Gastroesophageal sphincter (tissue), 4 donors: Measurements from ENCODE around the gene PAM16. TPM values are rescaled to one million over a fixed set of nuclear protein-coding genes. Genes with fewer than 3 reads are reported as not detected.

Experiments used
- ATAC-seq: fragments of 150-250 bp; one replicate; pipeline ENCODE4 v1.9.1; 2016; ENCODE audit warnings: mild to moderate bottlenecking, moderate library complexity
- H3K27ac ChIP-seq, 4 donors: fragments of 200-600 bp; sonication (generic) in 3 of 4; 1 replicate in 3 of 4; 2 replicates in 1 of 4; pipeline ENCODE4 v1.5.1; 2016 to 2019
- H3K27me3 ChIP-seq: fragments of 200-600 bp; sonication (generic); one replicate; pipeline ENCODE4 v1.5.1; 2019
- H3K36me3 ChIP-seq, 2 donors: fragments of 200-600 bp; sonication (generic); one replicate each; pipeline ENCODE4 v1.5.1; 2019; ENCODE audit warnings: control low read depth in 1 of 2
- H3K4me1 ChIP-seq, 3 donors: fragments of 200-600 bp; sonication (generic); 1 replicate in 2 of 3; 2 replicates in 1 of 3; pipeline ENCODE4 v1.5.1; 2016 to 2019; ENCODE audit warnings: control low read depth in 2 of 3
- H3K4me3 ChIP-seq, 2 donors: fragments of 200-600 bp; sonication (generic); one replicate each; pipeline ENCODE4 v1.5.1; 2019; ENCODE audit warnings: mild to moderate bottlenecking in 1 of 2, moderate library complexity in 1 of 2
- H3K9me3 ChIP-seq, 3 donors: fragments of 200-600 bp; sonication (generic); one replicate each; pipeline ENCODE4 v1.5.1; 2017 to 2019; ENCODE audit warnings: control low read depth in 2 of 3
- EP300 ChIP-seq: sonication (generic); formaldehyde crosslinking; IDR thresholded peaks from one replicate; pipeline ENCODE4 v1.6.1; 2017; ENCODE audit warnings: antibody characterized with exemption, mild to moderate bottlenecking
- POLR2A ChIP-seq, 2 donors: fragments of 450-650 bp; IDR thresholded peaks; one replicate each; pipeline ENCODE4 v1.6.1; 2017; ENCODE audit warnings: antibody characterized with exemption in 2 of 2, mild to moderate bottlenecking in 2 of 2, moderate library complexity in 1 of 2
- POLR2AphosphoS5 ChIP-seq: sonication (generic); formaldehyde crosslinking; IDR thresholded peaks from one replicate; pipeline ENCODE4 v1.6.1; 2017; ENCODE audit warnings: antibody characterized with exemption
- WGBS, 2 donors: methylation state at CpG; one replicate each; pipeline ENCODE4 v1.1.5; 2018; ENCODE audit warnings: low coverage in 1 of 2; 5-methylcytosine and 5-hydroxymethylcytosine counted together
- total RNA-seq, 4 donors: library from RNA; depleted of rRNA; stranded (reverse); fragments of >200 nt; gene quantifications; one replicate each; pipeline ENCODE4 v1.1.0, GENCODE V29; 2016
- TF ChIP-seq, protein P1 (sequence below), 4 experiments: fragments of 200-600 bp in 2 of 4; fragments of 450-650 bp in 2 of 4; sonication (generic) in 1 of 4; IDR thresholded peaks; one replicate each; pipeline ENCODE4 v1.5.1; 2017 to 2019; ENCODE audit warnings: antibody characterized with exemption in 4 of 4, mild to moderate bottlenecking in 2 of 4, moderate library complexity in 2 of 4

The PAM16 gene
- total RNA-seq, 4 donors from 2014 or later = 26.0 to 37.3 (median 34.7) TPM

DNA sequence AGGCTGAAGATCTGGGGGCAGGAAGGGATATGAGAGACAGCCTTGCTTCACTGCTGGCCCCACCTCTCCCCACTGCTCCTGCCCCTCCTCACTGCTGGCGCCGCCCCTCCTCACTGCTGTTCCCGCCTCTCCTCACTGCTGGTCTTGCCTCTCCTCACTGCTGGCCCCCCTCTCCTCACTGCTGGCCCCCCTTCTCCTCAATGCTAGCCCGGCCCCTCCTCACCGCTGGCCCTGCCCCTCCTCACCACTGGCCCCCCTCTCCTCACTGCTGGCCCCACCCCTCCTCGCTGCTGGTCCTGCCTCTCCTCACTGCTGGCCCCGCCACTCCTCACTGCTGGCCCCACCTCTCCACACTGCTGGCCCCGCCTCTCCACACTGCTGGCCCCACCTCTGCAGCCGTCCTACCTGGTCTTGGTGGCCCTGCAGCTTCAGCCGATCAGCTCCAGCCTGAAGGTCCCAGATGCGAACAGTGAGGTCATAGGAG lies 9.5 kb upstream of the PAM16 start:
- H3K27ac ChIP-seq = no peak overlapping the region
- 69 to 100% methylated on average over 2 to 3 of the region's 11 CpGs for WGBS, 2 donors
- peaks cover 0 to 85% of the 10 kb centered on the region in 2 donors for H3K36me3 ChIP-seq
- no peaks in the 10 kb centered on the region for H3K9me3 ChIP-seq
- no peak overlapping the region for H3K4me3 ChIP-seq
- H3K27me3 ChIP-seq = no peaks in the 10 kb centered on the region
- H3K4me1 ChIP-seq = peaks cover 0 to 6% (median 0%) of the 10 kb centered on the region in 3 donors
- TF ChIP-seq, protein P1, sequence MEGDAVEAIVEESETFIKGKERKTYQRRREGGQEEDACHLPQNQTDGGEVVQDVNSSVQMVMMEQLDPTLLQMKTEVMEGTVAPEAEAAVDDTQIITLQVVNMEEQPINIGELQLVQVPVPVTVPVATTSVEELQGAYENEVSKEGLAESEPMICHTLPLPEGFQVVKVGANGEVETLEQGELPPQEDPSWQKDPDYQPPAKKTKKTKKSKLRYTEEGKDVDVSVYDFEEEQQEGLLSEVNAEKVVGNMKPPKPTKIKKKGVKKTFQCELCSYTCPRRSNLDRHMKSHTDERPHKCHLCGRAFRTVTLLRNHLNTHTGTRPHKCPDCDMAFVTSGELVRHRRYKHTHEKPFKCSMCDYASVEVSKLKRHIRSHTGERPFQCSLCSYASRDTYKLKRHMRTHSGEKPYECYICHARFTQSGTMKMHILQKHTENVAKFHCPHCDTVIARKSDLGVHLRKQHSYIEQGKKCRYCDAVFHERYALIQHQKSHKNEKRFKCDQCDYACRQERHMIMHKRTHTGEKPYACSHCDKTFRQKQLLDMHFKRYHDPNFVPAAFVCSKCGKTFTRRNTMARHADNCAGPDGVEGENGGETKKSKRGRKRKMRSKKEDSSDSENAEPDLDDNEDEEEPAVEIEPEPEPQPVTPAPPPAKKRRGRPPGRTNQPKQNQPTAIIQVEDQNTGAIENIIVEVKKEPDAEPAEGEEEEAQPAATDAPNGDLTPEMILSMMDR (IDR thresholded peaks at IDR 0.05) = no peak
- TF ChIP-seq POLR2A (IDR thresholded peaks at IDR 0.05) (no peak), EP300 (no peak), POLR2AphosphoS5 (no peak)
- no peak for ATAC-seq

DNA sequence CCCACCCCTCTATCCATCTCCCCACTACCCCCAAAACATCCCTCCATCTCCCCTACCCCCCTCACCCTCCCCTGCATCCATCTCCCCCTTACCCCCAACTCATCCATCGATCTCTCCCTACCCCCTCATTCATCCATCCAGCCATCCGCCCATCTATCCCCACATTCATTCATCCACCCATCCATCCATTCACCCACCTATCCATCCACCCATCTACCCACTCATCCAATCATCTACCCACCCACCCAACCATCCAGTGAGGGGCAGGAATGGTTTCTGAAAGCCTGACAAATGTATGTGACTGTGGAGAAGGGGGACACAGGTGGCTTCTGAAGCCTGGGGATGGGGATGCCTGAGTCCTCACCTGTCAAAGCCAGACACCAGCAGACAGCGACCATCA lies 8.8 kb upstream of the PAM16 start:
- no peak for TF ChIP-seq POLR2A (IDR thresholded peaks at IDR 0.05)
- no peak for TF ChIP-seq POLR2AphosphoS5
- TF ChIP-seq EP300 = no peak
- TF ChIP-seq, protein P1 (IDR thresholded peaks at IDR 0.05) = no peak
- H3K27me3 ChIP-seq = no peaks in the 10 kb centered on the region
- H3K27ac ChIP-seq = no peak overlapping the region
- H3K4me3 ChIP-seq = no peak overlapping the region
- 83% methylated on average over 1 of the region's 3 CpGs; no CpG with 5 or more reads in 1 of the 2 donors for WGBS, 2 donors
- peaks cover 0 to 82% of the 10 kb centered on the region in 2 donors for H3K36me3 ChIP-seq
- ATAC-seq = no peak
- H3K4me1 ChIP-seq = peaks cover 0 to 6% (median 0%) of the 10 kb centered on the region in 3 donors
- no peaks in the 10 kb centered on the region for H3K9me3 ChIP-seq

DNA sequence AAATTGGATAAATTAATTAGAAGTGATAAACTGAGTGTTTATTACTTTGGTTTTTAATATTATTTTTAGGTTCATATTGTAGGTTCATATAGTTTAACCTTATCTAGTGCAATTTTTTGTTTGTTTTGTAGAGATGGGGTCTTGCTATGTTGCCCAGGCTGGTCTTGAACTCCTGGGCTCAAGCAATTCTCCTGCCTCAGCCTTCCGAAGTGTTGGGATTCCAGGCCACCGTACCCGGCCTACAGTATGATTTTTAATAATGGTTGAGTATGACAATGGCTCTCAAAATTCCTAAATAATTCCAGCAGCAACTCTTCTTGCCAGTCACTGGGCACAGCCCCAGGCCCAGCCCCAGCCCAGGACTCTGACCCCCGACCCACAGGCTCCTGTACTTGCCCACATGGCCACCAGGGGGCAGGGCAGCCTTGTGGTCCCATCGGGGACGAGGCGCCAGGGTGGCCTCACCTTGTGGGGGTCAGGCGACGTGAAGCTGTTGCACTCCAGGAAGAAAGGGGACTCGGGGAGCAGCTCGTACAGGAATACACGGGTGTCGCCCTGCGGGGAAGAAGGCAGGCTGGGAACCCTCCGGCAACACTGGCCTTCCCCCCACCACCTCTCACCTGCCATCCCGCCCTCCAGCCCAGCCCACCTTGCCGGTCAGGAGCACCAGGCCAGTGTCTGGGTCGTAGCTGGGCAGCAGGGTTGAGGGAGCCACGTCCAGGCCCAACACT lies 7.9 kb upstream of the PAM16 start:
- TF ChIP-seq, protein P1 (IDR thresholded peaks at IDR 0.05) = peak in 2 of 4 experiments; percentile 96 to 99
- TF ChIP-seq EP300 (no peak), POLR2A (IDR thresholded peaks at IDR 0.05) (no peak)
- no peaks in the 10 kb centered on the region for H3K9me3 ChIP-seq
- WGBS, 2 donors = 30 to 76% methylated on average over 2 to 3 of the region's 19 CpGs
- H3K27me3 ChIP-seq = no peaks in the 10 kb centered on the region
- peaks cover 0 to 6% (median 0%) of the 10 kb centered on the region in 3 donors for H3K4me1 ChIP-seq
- H3K36me3 ChIP-seq = peaks cover 0 to 82% of the 10 kb centered on the region in 2 donors
- ATAC-seq = peak; percentile 65
- H3K27ac ChIP-seq = no peak overlapping the region
- no peak overlapping the region for H3K4me3 ChIP-seq

DNA sequence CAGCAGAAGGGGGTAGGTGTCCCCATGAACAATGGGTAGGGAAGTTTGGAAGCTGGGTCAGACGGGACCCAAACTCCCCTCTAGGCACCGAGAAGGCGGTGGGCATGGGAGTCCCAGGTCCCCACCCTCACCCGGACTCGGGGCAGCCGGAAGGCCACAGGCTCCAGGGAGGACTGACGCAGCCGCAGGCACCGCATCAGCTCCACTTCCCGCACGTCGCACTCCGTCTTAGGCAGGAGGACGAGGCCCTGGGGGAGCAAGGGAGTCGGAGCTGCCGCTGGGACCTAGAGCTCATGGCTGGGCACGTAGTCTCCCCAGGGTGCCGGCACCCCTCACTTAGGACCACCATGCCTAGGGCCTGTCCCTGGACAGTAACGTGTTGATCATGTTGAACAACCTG lies 7.1 kb upstream of the PAM16 start:
- TF ChIP-seq POLR2A (IDR thresholded peaks at IDR 0.05) (no peak), POLR2AphosphoS5 (no peak), EP300 (no peak)
- H3K27me3 ChIP-seq = no peaks in the 10 kb centered on the region
- peaks cover 0 to 80% of the 10 kb centered on the region in 2 donors for H3K36me3 ChIP-seq
- no peaks in the 10 kb centered on the region for H3K9me3 ChIP-seq
- H3K4me3 ChIP-seq = no peak overlapping the region
- H3K27ac ChIP-seq = no peak overlapping the region
- 92 to 100% methylated on average over 3 to 5 of the region's 19 CpGs for WGBS, 2 donors
- peaks cover 0 to 6% (median 0%) of the 10 kb centered on the region in 3 donors for H3K4me1 ChIP-seq
- ATAC-seq = no peak

DNA sequence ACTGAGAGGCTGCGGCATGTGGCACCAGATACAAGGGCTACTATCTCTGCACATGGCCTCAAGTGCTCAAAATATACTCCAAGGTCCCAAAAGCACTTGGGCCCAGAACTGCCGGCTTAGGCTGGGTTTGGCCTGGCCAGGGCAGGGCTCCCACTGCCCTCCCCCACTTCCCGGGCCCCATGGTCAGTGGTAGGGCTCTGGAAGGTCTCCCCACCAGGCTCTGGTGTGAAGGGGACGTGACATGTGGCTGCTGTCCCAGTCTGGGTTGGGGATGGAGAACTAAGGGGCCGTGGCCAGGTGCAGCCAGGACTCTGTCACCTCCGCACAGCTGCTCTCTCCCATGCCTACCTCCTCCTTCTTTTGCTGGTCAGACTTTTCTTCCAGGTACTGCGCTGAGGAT lies 5.7 kb upstream of the PAM16 start:
- peaks cover 0 to 6% (median 0%) of the 10 kb centered on the region in 3 donors for H3K4me1 ChIP-seq
- H3K36me3 ChIP-seq = peaks cover 0 to 65% of the 10 kb centered on the region in 2 donors
- no peaks in the 10 kb centered on the region for H3K27me3 ChIP-seq
- H3K4me3 ChIP-seq = no peak overlapping the region
- WGBS, 2 donors = 92 to 94% methylated on average over 2 to 4 of the region's 7 CpGs
- no peak for ATAC-seq
- H3K9me3 ChIP-seq = no peaks in the 10 kb centered on the region
- TF ChIP-seq POLR2AphosphoS5 (no peak), EP300 (no peak), POLR2A (IDR thresholded peaks at IDR 0.05) (no peak)
- TF ChIP-seq, protein P1 (IDR thresholded peaks at IDR 0.05) = no peak
- H3K27ac ChIP-seq = no peak overlapping the region
